GM06990 (cell line): Measurements from ENCODE around the gene ITPRIP.

ENCODE experiments used
- DNase-seq: peaks from one replicate; pipeline ENCODE4 v3.0.0-alpha.2; 2011; ENCODE audit not compliant: insufficient read length; ENCODE audit errors: extremely low read depth
- H3K27me3 ChIP-seq: replicated peaks from 2 replicates; pipeline ENCODE4 v1.6.0; 2011; ENCODE audit warnings: low read length; ENCODE audit not compliant: control insufficient read depth, insufficient read depth
- H3K36me3 ChIP-seq: 2 replicates; pipeline ENCODE4 v1.5.1; 2011; ENCODE audit warnings: low read length; ENCODE audit not compliant: control insufficient read depth, insufficient read depth
- H3K4me3 ChIP-seq: replicated peaks from 2 replicates; pipeline ENCODE4 v1.5.1; 2011; ENCODE audit warnings: low read depth, mild to moderate bottlenecking, control low read depth, low read length
- CTCF ChIP-seq: IDR thresholded peaks from 2 replicates; pipeline ENCODE4 v1.5.1; 2011; ENCODE audit warnings: low read length, control low read depth, mild to moderate bottlenecking, inconsistent platforms; ENCODE audit not compliant: insufficient read depth, poor library complexity, severe bottlenecking

Gene ITPRIP

GRCh38 chr10:104334561-104334960 is 3.7 kb downstream of the ITPRIP start:
- Histone ChIP-seq H3K27me3 (no peaks in the 10 kb centered on the region), H3K4me3 (no peak overlapping the region), H3K36me3 (no peaks in the 10 kb centered on the region)
- no peak for TF ChIP-seq CTCF
- no peak for DNase-seq

DNA sequence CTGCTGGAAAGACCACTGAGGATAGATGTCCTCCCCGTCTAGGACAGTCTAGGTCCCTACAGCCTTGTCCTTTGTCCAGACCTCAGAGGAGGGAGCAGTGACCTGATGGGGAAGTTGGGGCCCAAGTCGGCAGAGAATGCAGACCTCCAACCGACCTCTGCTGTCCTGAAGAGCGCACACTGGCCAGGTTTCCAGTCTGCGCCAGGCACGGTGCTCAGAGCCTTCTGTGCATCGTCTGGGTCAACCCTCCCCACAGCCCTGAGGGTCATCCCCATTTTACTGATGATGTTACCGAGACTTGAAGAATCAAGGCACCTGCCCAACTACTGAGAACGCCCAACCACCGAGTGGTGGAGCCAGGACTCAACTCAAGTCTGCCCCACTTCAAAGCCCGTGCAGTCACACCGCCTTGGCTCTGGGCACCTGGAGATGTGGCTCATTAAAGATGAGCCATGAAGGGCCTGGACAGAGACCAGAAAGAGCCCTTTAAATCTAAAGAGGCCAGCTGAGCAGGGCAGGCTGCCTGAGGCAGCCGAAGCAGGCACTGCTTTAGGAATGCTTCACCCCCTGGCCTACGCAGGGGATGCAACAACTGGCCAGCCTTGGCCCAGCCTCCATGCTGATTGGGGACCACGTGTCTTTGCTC is 4.4 kb downstream of the ITPRIP start:
- no peak for TF ChIP-seq CTCF
- H3K36me3 ChIP-seq: no peaks in the 10 kb centered on the region
- no peaks in the 10 kb centered on the region for H3K27me3 ChIP-seq
- H3K4me3 ChIP-seq: no peak overlapping the region
- no peak for DNase-seq

GRCh38 chr10:104333032-104333727 is 5.1 kb downstream of the ITPRIP start:
- no peak for DNase-seq
- TF ChIP-seq CTCF: no peak
- H3K36me3 ChIP-seq: no peaks in the 10 kb centered on the region
- H3K27me3 ChIP-seq: no peaks in the 10 kb centered on the region
- no peak overlapping the region for H3K4me3 ChIP-seq

- H3K36me3 ChIP-seq: no peaks in the 10 kb centered on the region
- H3K4me3 ChIP-seq: no peak overlapping the region
- DNase-seq: no peak
- TF ChIP-seq CTCF: no peak
- H3K27me3 ChIP-seq: no peaks in the 10 kb centered on the region
These were observed 5.8 kb downstream of the ITPRIP start for GRCh38 chr10:104332243-104333031.

DNA sequence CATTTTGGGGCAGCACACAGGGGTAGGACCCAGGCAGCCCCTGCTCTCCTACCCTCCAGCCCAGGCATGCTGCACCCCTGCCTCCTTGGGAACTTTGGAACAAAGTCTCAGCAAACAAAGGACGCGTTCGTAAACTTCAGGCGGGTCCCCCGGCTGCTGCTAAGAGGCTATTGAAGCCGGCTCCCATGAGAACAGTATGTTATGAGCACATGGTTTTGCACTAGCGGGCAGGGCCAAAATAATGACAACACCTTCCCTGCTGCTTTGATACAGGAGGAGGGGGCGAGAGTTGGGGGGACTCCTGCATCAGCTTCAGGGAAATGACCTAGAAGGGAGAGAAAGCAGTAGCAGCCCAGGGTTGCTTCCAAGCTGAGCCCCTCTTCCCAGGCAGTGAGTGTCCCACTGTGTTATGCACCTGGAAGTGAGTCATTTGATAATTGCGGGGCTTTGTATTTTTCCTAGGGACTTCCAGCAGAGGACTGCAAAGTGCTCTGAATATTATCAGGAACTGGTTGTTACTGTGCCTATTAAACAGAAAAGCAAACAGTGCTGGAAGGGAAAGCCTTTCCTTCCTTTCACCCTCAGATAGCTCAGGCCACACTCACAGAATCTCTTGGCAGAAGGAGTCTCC is 6.9 kb downstream of the ITPRIP start:
- H3K36me3 ChIP-seq: no peaks in the 10 kb centered on the region
- DNase-seq: no peak
- TF ChIP-seq CTCF: no peak
- no peak overlapping the region for H3K4me3 ChIP-seq
- no peaks in the 10 kb centered on the region for H3K27me3 ChIP-seq
